ENCODE results near the gene LMAN2.

Gene LMAN2

GRCh38 chr5:177390363-177391300 is 39.2 kb upstream of the LMAN2 start:
- H2AFZ ChIP-seq (ENCODE audit: low read depth): peak overlapping the region; percentile 53
- no peak overlapping the region for H3K27ac ChIP-seq

GRCh38 chr5:177389241-177390169 is 38.0 kb upstream of the LMAN2 start:
- Histone ChIP-seq H3K4me3 (IDR thresholded peaks at IDR 0.05; ENCODE audit: insufficient read depth, low read depth, low read length) (no peak overlapping the region), H3K27me3 (ENCODE audit: insufficient read depth, low read depth) (no peaks in the 10 kb centered on the region; the same call in 1 of the 2 replicates), H3K4me2 (no peak overlapping the region), H3K79me2 (ENCODE audit: insufficient read depth, low read depth) (no peaks in the 10 kb centered on the region), H2AFZ (ENCODE audit: low read depth) (no peak overlapping the region; the same call in 1 of the 2 replicates), H3K36me3 (ENCODE audit: insufficient read depth) (no peaks in the 10 kb centered on the region), H4K20me1 (ENCODE audit: insufficient read depth) (no peaks in the 10 kb centered on the region), H3K4me1 (ENCODE audit: low read depth, poor library complexity, severe bottlenecking) (no peaks in the 10 kb centered on the region), H3K9ac (no peak overlapping the region), H3K27ac (no peak overlapping the region)
- TF ChIP-seq CTCF (conservative IDR thresholded peaks at IDR 0.05; ENCODE audit: low read depth, low read length): no peak

More at GRCh38 chr5:177390363-177391300, 39.2 kb upstream of the LMAN2 start:
- Histone ChIP-seq H3K4me3 (IDR thresholded peaks at IDR 0.05; ENCODE audit: insufficient read depth, low read depth, low read length) (no peak overlapping the region), H3K27me3 (ENCODE audit: insufficient read depth, low read depth) (no peaks in the 10 kb centered on the region), H3K4me2 (no peak overlapping the region), H4K20me1 (ENCODE audit: insufficient read depth) (no peaks in the 10 kb centered on the region), H3K79me2 (ENCODE audit: insufficient read depth, low read depth) (no peaks in the 10 kb centered on the region), H3K4me1 (ENCODE audit: low read depth, poor library complexity, severe bottlenecking) (no peaks in the 10 kb centered on the region), H3K9ac (no peak overlapping the region), H3K36me3 (ENCODE audit: insufficient read depth) (no peaks in the 10 kb centered on the region)
- peak; percentile 86 for TF ChIP-seq CTCF (conservative IDR thresholded peaks at IDR 0.05; ENCODE audit: low read depth, low read length)

GRCh38 chr5:177388521-177389052 is 37.1 kb upstream of the LMAN2 start:
- H3K79me2 ChIP-seq (ENCODE audit: insufficient read depth, low read depth): no peaks in the 10 kb centered on the region
- H3K27ac ChIP-seq: no peak overlapping the region
- no peaks in the 10 kb centered on the region for H4K20me1 ChIP-seq (ENCODE audit: insufficient read depth)
- no peaks in the 10 kb centered on the region; the same call in 1 of the 2 replicates for H3K27me3 ChIP-seq (ENCODE audit: insufficient read depth, low read depth)
- no peaks in the 10 kb centered on the region for H3K36me3 ChIP-seq (ENCODE audit: insufficient read depth)
- H3K9ac ChIP-seq: no peak overlapping the region
- no peak for TF ChIP-seq CTCF (conservative IDR thresholded peaks at IDR 0.05; ENCODE audit: low read depth, low read length)
- H3K4me2 ChIP-seq: no peak overlapping the region
- no peak overlapping the region for H3K4me3 ChIP-seq (IDR thresholded peaks at IDR 0.05; ENCODE audit: insufficient read depth, low read depth, low read length)
- H3K4me1 ChIP-seq (ENCODE audit: low read depth, poor library complexity, severe bottlenecking): no peaks in the 10 kb centered on the region
- no peak overlapping the region for H2AFZ ChIP-seq (ENCODE audit: low read depth)

- H3K36me3 ChIP-seq (ENCODE audit: insufficient read depth): no peaks in the 10 kb centered on the region
- no peak overlapping the region for H3K4me3 ChIP-seq (IDR thresholded peaks at IDR 0.05; ENCODE audit: insufficient read depth, low read depth, low read length)
- H3K9ac ChIP-seq: no peak overlapping the region
- H3K79me2 ChIP-seq (ENCODE audit: insufficient read depth, low read depth): no peaks in the 10 kb centered on the region
- no peaks in the 10 kb centered on the region for H3K4me1 ChIP-seq (ENCODE audit: low read depth, poor library complexity, severe bottlenecking)
- H2AFZ ChIP-seq (ENCODE audit: low read depth): no peak overlapping the region
- TF ChIP-seq CTCF (conservative IDR thresholded peaks at IDR 0.05; ENCODE audit: low read depth, low read length): no peak
- H3K27ac ChIP-seq: no peak overlapping the region
- no peaks in the 10 kb centered on the region; the same call in 1 of the 2 replicates for H3K27me3 ChIP-seq (ENCODE audit: insufficient read depth, low read depth)
- H3K4me2 ChIP-seq: no peak overlapping the region
- no peaks in the 10 kb centered on the region for H4K20me1 ChIP-seq (ENCODE audit: insufficient read depth)
These were observed 35.9 kb upstream of the LMAN2 start for GRCh38 chr5:177387405-177387804.

All from KMS-11 (cell line).